SK-N-SH treated with all-trans-retinoic acid at 6 μM for 48 hours (cell line): ENCODE results near the gene TESK1.
"Not testable (repeated sequence)": the region's sequence is repeated elsewhere in the genome, so short reads cannot be mapped to it uniquely, and the experiment has no call there.

Experiments
- ATAC-seq: fragments of 200-7000 bp; cut with Tn5 transposase; 3 replicates; pipeline ENCODE4 v1.9.1; 2020; ENCODE audit warnings: mild to moderate bottlenecking, moderate library complexity
- ARNTL ChIP-seq: fragments of 450-650 bp; formaldehyde crosslinking; IDR thresholded peaks from 2 replicates; pipeline ENCODE4 v1.5.0; 2020; ENCODE audit warnings: low read depth, mild to moderate bottlenecking, moderate library complexity, borderline replicate concordance
- BACH2 ChIP-seq: fragments of 250-450 bp; sonication (Bioruptor Pico); IDR thresholded peaks from 2 replicates; pipeline ENCODE4 v1.9.0; 2021; ENCODE audit warnings: mild to moderate bottlenecking, borderline replicate concordance
- CREB5 ChIP-seq: fragments of 250-450 bp; sonication (Bioruptor Pico); IDR thresholded peaks from 2 replicates; pipeline ENCODE4 v1.5.1; 2020; ENCODE audit warnings: low read depth, mild to moderate bottlenecking, moderate library complexity
- CSDC2 ChIP-seq: fragments of 250-450 bp; sonication (Bioruptor Pico); IDR thresholded peaks from 2 replicates; pipeline ENCODE4 v1.5.0; 2020; ENCODE audit warnings: mild to moderate bottlenecking, moderate library complexity
- ESRRG ChIP-seq: fragments of 250-450 bp; sonication (Bioruptor Pico); IDR thresholded peaks from 2 replicates; pipeline ENCODE4 v1.6.1; 2021; ENCODE audit warnings: mild to moderate bottlenecking
- GLIS3 ChIP-seq: fragments of 250-450 bp; sonication (Bioruptor Pico); IDR thresholded peaks from 2 replicates; pipeline ENCODE4 v1.5.0; 2020; ENCODE audit warnings: mild to moderate bottlenecking, moderate library complexity
- ISL1 ChIP-seq: fragments of 250-450 bp; sonication (Bioruptor Pico); IDR thresholded peaks from 2 replicates; pipeline ENCODE4 v2.1.2; 2022; ENCODE audit warnings: mild to moderate bottlenecking, moderate library complexity
- OSR1 ChIP-seq: fragments of 250-450 bp; sonication (Bioruptor Pico); IDR thresholded peaks from 2 replicates; pipeline ENCODE4 v1.8.0; 2022; ENCODE audit warnings: moderate library complexity, mild to moderate bottlenecking, inconsistent platforms
- PPARA ChIP-seq: fragments of 250-450 bp; sonication (Bioruptor Pico); IDR thresholded peaks from 2 replicates; pipeline ENCODE4 v1.5.0; 2020; ENCODE audit warnings: mild to moderate bottlenecking, borderline replicate concordance
- RARB ChIP-seq: fragments of 250-450 bp; sonication (Bioruptor Pico); IDR thresholded peaks from 2 replicates; pipeline ENCODE4 v1.8.0; 2021; ENCODE audit warnings: mild to moderate bottlenecking, moderate library complexity
- SNAI2 ChIP-seq: fragments of 250-450 bp; sonication (Bioruptor Pico); IDR thresholded peaks from 2 replicates; pipeline ENCODE4 v1.5.0; 2020; ENCODE audit warnings: mild to moderate bottlenecking, moderate library complexity
- ZC3H10 ChIP-seq: fragments of 250-450 bp; sonication (Bioruptor Pico); IDR thresholded peaks from 2 replicates; pipeline ENCODE4 v1.5.1; 2021; ENCODE audit warnings: mild to moderate bottlenecking, moderate library complexity
- ZFP30 ChIP-seq: fragments of 450-650 bp; formaldehyde crosslinking; IDR thresholded peaks from 2 replicates; pipeline ENCODE4 v1.5.0; 2022; ENCODE audit warnings: mild to moderate bottlenecking, moderate library complexity
- ZNF565 ChIP-seq: fragments of 450-650 bp; formaldehyde crosslinking; conservative IDR thresholded peaks from 2 replicates; pipeline ENCODE4 v1.5.0; 2020; ENCODE audit warnings: low read depth, mild to moderate bottlenecking, moderate library complexity
- ZNF70 ChIP-seq: fragments of 450-650 bp; formaldehyde crosslinking; IDR thresholded peaks from 2 replicates; pipeline ENCODE4 v1.5.0; 2020; ENCODE audit warnings: mild to moderate bottlenecking, moderate library complexity
- TF ChIP-seq, protein P1 (sequence below): fragments of 250-450 bp; sonication (Bioruptor Pico); IDR thresholded peaks from 2 replicates; pipeline ENCODE4 v1.8.0; 2021; ENCODE audit warnings: low read depth, mild to moderate bottlenecking, moderate library complexity, borderline replicate concordance
- TF ChIP-seq, protein P2 (sequence below): fragments of 250-450 bp; sonication (Bioruptor Pico); IDR thresholded peaks from 2 replicates; pipeline ENCODE4 v1.5.1; 2021; ENCODE audit warnings: mild to moderate bottlenecking, moderate library complexity
- TF ChIP-seq, protein P3 (sequence below): fragments of 250-450 bp; sonication (Bioruptor Pico); IDR thresholded peaks from 2 replicates; pipeline ENCODE4 v1.5.0; 2020; ENCODE audit warnings: mild to moderate bottlenecking, moderate library complexity
- TF ChIP-seq, protein P4 (sequence below): fragments of 250-450 bp; sonication (Bioruptor Pico); IDR thresholded peaks from 2 replicates; pipeline ENCODE4 v1.8.0; 2020; ENCODE audit warnings: mild to moderate bottlenecking, moderate library complexity, borderline replicate concordance

TESK1 gene

DNA sequence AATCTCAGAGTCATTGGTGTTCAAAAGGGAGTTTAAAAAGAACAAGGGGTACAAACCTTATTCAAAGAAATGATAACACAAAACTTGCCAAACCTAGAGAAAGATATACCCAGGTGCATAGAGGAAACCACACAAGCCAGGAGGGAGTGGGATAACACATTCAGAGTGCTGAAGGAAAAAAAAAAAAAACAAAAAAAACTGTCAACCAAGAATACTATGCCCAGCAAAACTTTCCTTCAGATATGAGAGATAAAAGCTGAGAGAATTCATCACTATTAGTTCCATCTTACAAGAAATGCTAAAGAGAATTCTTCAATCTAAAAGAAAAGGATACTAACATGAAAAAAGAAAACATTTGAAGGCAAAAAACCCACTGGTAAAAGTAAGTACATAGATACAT, 11.5 kb upstream of the TESK1 start:
- no peak for ATAC-seq
- TF ChIP-seq CREB5 (CRISPR knock-in tag) (no peak), ARNTL (no peak), ZNF565 (CRISPR knock-in tag) (no peak), RARB (CRISPR knock-in tag) (no peak), ZNF70 (CRISPR knock-in tag) (no peak)
- TF ChIP-seq, protein P1, sequence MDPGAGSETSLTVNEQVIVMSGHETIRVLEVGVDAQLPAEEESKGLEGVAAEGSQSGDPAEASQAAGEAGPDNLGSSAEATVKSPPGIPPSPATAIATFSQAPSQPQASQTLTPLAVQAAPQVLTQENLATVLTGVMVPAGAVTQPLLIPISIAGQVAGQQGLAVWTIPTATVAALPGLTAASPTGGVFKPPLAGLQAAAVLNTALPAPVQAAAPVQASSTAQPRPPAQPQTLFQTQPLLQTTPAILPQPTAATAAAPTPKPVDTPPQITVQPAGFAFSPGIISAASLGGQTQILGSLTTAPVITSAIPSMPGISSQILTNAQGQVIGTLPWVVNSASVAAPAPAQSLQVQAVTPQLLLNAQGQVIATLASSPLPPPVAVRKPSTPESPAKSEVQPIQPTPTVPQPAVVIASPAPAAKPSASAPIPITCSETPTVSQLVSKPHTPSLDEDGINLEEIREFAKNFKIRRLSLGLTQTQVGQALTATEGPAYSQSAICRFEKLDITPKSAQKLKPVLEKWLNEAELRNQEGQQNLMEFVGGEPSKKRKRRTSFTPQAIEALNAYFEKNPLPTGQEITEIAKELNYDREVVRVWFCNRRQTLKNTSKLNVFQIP, result no peak
- TF ChIP-seq, protein P2, sequence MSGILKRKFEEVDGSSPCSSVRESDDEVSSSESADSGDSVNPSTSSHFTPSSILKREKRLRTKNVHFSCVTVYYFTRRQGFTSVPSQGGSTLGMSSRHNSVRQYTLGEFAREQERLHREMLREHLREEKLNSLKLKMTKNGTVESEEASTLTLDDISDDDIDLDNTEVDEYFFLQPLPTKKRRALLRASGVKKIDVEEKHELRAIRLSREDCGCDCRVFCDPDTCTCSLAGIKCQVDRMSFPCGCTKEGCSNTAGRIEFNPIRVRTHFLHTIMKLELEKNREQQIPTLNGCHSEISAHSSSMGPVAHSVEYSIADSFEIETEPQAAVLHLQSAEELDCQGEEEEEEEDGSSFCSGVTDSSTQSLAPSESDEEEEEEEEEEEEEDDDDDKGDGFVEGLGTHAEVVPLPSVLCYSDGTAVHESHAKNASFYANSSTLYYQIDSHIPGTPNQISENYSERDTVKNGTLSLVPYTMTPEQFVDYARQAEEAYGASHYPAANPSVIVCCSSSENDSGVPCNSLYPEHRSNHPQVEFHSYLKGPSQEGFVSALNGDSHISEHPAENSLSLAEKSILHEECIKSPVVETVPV (CRISPR knock-in tag), result no peak

DNA sequence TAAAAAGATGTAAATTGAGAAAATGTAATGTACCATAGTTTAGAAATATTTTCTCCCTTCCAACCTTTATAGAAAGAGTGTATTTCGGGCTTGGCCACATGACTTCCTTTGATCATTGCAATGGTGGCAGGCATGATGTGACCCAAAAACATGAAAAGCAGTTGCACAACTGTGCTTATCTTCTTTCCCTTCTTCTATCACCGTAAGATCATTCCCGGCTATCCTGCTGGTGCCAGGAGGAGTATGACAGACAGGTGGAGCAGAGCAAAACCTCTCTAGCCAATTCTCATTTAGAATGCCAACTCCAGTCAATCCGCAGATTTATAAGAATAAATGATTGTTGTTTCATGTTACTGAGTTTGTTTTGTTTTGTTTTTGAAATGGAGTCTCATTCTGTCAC, 10.6 kb upstream of the TESK1 start:
- TF ChIP-seq CREB5 (CRISPR knock-in tag), result no peak
- TF ChIP-seq, protein P3, sequence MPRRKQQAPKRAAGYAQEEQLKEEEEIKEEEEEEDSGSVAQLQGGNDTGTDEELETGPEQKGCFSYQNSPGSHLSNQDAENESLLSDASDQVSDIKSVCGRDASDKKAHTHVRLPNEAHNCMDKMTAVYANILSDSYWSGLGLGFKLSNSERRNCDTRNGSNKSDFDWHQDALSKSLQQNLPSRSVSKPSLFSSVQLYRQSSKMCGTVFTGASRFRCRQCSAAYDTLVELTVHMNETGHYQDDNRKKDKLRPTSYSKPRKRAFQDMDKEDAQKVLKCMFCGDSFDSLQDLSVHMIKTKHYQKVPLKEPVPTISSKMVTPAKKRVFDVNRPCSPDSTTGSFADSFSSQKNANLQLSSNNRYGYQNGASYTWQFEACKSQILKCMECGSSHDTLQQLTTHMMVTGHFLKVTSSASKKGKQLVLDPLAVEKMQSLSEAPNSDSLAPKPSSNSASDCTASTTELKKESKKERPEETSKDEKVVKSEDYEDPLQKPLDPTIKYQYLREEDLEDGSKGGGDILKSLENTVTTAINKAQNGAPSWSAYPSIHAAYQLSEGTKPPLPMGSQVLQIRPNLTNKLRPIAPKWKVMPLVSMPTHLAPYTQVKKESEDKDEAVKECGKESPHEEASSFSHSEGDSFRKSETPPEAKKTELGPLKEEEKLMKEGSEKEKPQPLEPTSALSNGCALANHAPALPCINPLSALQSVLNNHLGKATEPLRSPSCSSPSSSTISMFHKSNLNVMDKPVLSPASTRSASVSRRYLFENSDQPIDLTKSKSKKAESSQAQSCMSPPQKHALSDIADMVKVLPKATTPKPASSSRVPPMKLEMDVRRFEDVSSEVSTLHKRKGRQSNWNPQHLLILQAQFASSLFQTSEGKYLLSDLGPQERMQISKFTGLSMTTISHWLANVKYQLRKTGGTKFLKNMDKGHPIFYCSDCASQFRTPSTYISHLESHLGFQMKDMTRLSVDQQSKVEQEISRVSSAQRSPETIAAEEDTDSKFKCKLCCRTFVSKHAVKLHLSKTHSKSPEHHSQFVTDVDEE (CRISPR knock-in tag), result no peak
- no peak for TF ChIP-seq RARB (CRISPR knock-in tag)
- TF ChIP-seq, protein P1, result no peak
- TF ChIP-seq ZC3H10 (CRISPR knock-in tag), result no peak
- TF ChIP-seq BACH2 (CRISPR knock-in tag), result no peak
- TF ChIP-seq OSR1, result no peak
- no peak for TF ChIP-seq ZFP30 (CRISPR knock-in tag)
- no peak for TF ChIP-seq PPARA
- TF ChIP-seq, protein P2 (CRISPR knock-in tag), result no peak
- no peak for TF ChIP-seq ESRRG
- ATAC-seq, result no peak

- ATAC-seq, result not testable (repeated sequence)
Measured at GRCh38 chr9:35596907-35597306, 8.2 kb upstream of the TESK1 start.

DNA sequence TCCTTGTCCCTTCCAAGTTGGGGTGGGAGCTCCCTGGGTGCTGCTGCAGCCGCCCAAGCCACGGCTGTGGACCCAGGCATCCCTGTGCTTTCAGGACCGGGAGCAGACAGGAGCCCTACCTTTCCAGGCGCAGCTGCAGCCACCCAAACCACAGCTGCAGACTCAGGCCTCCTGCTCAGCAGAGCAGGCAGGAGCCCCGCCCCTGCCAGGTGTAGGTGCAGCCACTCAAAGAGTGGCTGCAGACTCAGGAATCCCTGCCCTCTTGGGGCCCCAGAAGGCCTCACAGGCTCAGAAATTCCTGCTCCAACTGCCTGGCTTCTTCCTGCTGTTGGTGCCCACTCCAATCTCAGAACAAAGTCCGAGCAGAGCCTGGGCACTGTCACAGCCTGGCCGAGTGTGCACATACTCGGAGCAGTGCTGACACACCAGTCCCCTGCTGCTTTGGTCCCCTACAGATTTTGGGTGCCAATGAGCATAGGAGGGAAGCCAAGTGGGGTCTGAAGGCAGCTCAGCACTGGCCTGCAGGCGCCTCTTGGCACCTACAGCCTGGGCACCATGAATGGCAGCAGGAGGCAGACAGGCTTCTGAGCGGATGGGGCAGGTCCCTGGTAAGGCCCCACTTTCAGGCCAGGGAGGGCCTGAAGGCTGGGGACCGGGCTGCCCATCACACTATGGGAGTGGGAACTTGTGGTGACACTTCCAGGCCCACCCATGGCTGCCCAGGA, 6.0 kb upstream of the TESK1 start:
- no peak for ATAC-seq
- TF ChIP-seq ISL1 (CRISPR knock-in tag), result no peak
- no peak for TF ChIP-seq SNAI2
- no peak for TF ChIP-seq ARNTL
- TF ChIP-seq ZNF565 (CRISPR knock-in tag), result no peak
- TF ChIP-seq PPARA, result no peak
- no peak for TF ChIP-seq RARB (CRISPR knock-in tag)
- TF ChIP-seq CSDC2 (CRISPR knock-in tag), result no peak
- no peak for TF ChIP-seq ZNF70 (CRISPR knock-in tag)
- TF ChIP-seq GLIS3 (CRISPR knock-in tag), result no peak
- TF ChIP-seq ZC3H10 (CRISPR knock-in tag), result no peak
- TF ChIP-seq, protein P4, sequence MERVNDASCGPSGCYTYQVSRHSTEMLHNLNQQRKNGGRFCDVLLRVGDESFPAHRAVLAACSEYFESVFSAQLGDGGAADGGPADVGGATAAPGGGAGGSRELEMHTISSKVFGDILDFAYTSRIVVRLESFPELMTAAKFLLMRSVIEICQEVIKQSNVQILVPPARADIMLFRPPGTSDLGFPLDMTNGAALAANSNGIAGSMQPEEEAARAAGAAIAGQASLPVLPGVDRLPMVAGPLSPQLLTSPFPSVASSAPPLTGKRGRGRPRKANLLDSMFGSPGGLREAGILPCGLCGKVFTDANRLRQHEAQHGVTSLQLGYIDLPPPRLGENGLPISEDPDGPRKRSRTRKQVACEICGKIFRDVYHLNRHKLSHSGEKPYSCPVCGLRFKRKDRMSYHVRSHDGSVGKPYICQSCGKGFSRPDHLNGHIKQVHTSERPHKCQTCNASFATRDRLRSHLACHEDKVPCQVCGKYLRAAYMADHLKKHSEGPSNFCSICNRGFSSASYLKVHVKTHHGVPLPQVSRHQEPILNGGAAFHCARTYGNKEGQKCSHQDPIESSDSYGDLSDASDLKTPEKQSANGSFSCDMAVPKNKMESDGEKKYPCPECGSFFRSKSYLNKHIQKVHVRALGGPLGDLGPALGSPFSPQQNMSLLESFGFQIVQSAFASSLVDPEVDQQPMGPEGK (CRISPR knock-in tag), result no peak
- TF ChIP-seq ESRRG, result no peak
